GM12878 (cell line): ENCODE measurements around the gene GGACT. TPM values are rescaled to one million over a fixed set of nuclear protein-coding genes. Genes with fewer than 3 reads are reported as not detected.

Experiments
- ATAC-seq: fragments of 200-7000 bp; cut with Tn5 transposase; 3 replicates; pipeline ENCODE4 v1.9.1; 2020; ENCODE audit warnings: mild to moderate bottlenecking, moderate library complexity
- BruUV-seq: library from RNA; stranded (reverse); fragments of 400-500 nt; replicated peaks from 2 replicates; lab custom pipeline; 2021; lab: Mats Ljungman, UMichigan
- CTCF ChIA-PET: fragments of 300-600 bp; sonication (Branson Sonifier 250); formaldehyde crosslinking; extraction: SDS; loops from one replicate; lab custom pipeline; 2021; ENCODE audit warnings: inconsistent platforms; lab: Yijun Ruan, JAX
- POLR2A ChIA-PET: fragments of 350-600 bp; formaldehyde crosslinking; extraction: SDS; loops from one replicate; lab custom pipeline; 2021; ENCODE audit warnings: inconsistent platforms; lab: Charles Lee
- RAD21 ChIA-PET: fragments of 300-600 bp; sonication (Branson Sonifier 250); formaldehyde crosslinking; loops from one replicate; lab custom pipeline; 2023; ENCODE audit warnings: antibody characterized with exemption; ENCODE audit not compliant: unreplicated experiment; lab: Charles Lee
- SMC1A ChIA-PET: fragments of 300-600 bp; sonication (Branson Sonifier 250); formaldehyde crosslinking; loops from one replicate; lab custom pipeline; 2023; ENCODE audit not compliant: unreplicated experiment, uncharacterized antibody; lab: Charles Lee
- DNase-seq: peaks from one replicate; pipeline ENCODE4 v3.0.0-alpha.2; 2011; ENCODE audit warnings: low read depth, low spot score
- FAIRE-seq: peaks from 3 replicates; lab custom pipeline; 2011; peaks lifted over from hg19 to GRCh38; lab: Jason Lieb, UNC
- H2AFZ ChIP-seq: 2 replicates; pipeline ENCODE4 v1.6.0; 2011; ENCODE audit warnings: low read depth, low read length, control low read depth; ENCODE audit not compliant: control insufficient read depth
- H3K27ac ChIP-seq: 2 replicates; pipeline ENCODE4 v1.5.1; 2011; ENCODE audit warnings: control low read depth; ENCODE audit not compliant: control insufficient read depth, insufficient read depth
- H3K27me3 ChIP-seq, 2 experiments: replicated peaks in 1 of 2; 2 replicates each; pipeline versions ENCODE4 v1.6.0 to v1.6.1; 2011; ENCODE audit warnings: low read length in 1 of 2; ENCODE audit not compliant: control insufficient read depth in 2 of 2, insufficient read depth in 2 of 2
- H3K36me3 ChIP-seq, 2 experiments: 2 replicates each; pipeline ENCODE4 v1.5.1; 2011; ENCODE audit warnings: low read length in 1 of 2; ENCODE audit not compliant: control insufficient read depth in 2 of 2, insufficient read depth in 2 of 2
- H3K4me1 ChIP-seq: 2 replicates; pipeline ENCODE4 v1.6.1; 2011; ENCODE audit warnings: mild to moderate bottlenecking, low read length, moderate library complexity, mixed read lengths; ENCODE audit not compliant: control insufficient read depth, insufficient read depth
- H3K4me2 ChIP-seq: 2 replicates; pipeline ENCODE4 v1.6.0; 2011; ENCODE audit warnings: control low read depth; ENCODE audit not compliant: control insufficient read depth, insufficient read depth
- H3K4me3 ChIP-seq: fragments of 200-600 bp; sonication (generic); 2 replicates; pipeline ENCODE4 v1.5.1; 2016
- H3K79me2 ChIP-seq: 2 replicates; pipeline ENCODE4 v1.6.0; 2011; ENCODE audit warnings: low read length; ENCODE audit not compliant: control insufficient read depth, insufficient read depth
- H3K9ac ChIP-seq: 2 replicates; pipeline ENCODE4 v1.8.0; 2011; ENCODE audit warnings: low read length, control low read depth, mixed read lengths; ENCODE audit not compliant: control insufficient read depth, insufficient read depth
- H3K9me3 ChIP-seq: replicated peaks from 3 replicates; pipeline ENCODE4 v1.5.1; 2011; ENCODE audit warnings: mild to moderate bottlenecking, low read length; ENCODE audit not compliant: control insufficient read depth, insufficient read depth
- H4K20me1 ChIP-seq: 2 replicates; pipeline ENCODE4 v1.6.0; 2011; ENCODE audit not compliant: control insufficient read depth, insufficient read depth
- CBX5 ChIP-seq: sonication (generic); IDR thresholded peaks from 2 replicates; pipeline ENCODE4 v1.6.1; 2016; ENCODE audit warnings: low read depth, moderate library complexity, mild to moderate bottlenecking, inconsistent platforms
- E2F4 ChIP-seq: IDR thresholded peaks from 2 replicates; pipeline ENCODE4 v1.6.1; 2012; ENCODE audit warnings: low read depth, low read length, improper control_type of control experiment
- EGR1 ChIP-seq, 2 experiments: IDR thresholded peaks; 1 replicate in 1 of 2; 2 replicates in 1 of 2; pipeline ENCODE4 v1.6.1; 2011 to 2012; ENCODE audit warnings: low read depth in 2 of 2, low read length in 2 of 2, borderline replicate concordance in 1 of 2, mild to moderate bottlenecking in 1 of 2, moderate library complexity in 1 of 2
- FOS ChIP-seq: IDR thresholded peaks from 3 replicates; pipeline ENCODE4 v1.6.1; 2011; ENCODE audit warnings: borderline replicate concordance; ENCODE audit not compliant: insufficient read length; ENCODE audit errors: extremely low read depth
- LARP7 ChIP-seq: fragments of 450-650 bp; IDR thresholded peaks from 2 replicates; pipeline ENCODE4 v1.6.1; 2017; ENCODE audit warnings: mild to moderate bottlenecking
- MAX ChIP-seq: IDR thresholded peaks from 2 replicates; pipeline ENCODE4 v1.6.1; 2012; ENCODE audit warnings: low read depth, low read length, improper control_type of control experiment
- RB1 ChIP-seq: fragments of 450-650 bp; formaldehyde crosslinking; IDR thresholded peaks from 2 replicates; pipeline ENCODE4 v1.6.1; 2017; ENCODE audit warnings: mild to moderate bottlenecking, borderline replicate concordance
- TCF3 ChIP-seq: IDR thresholded peaks from 2 replicates; pipeline ENCODE4 v1.6.1; 2012; ENCODE audit warnings: low read depth, mild to moderate bottlenecking, low read length, borderline replicate concordance; ENCODE audit not compliant: insufficient read depth
- WGBS: methylation state at CpG from one replicate; pipeline ENCODE4 v1.1.6; 2016; ENCODE audit warnings: low lambda C conversion rate; ENCODE audit not compliant: insufficient replicate concordance, insufficient coverage; ENCODE audit errors: missing lambda C conversion rate; 5-methylcytosine and 5-hydroxymethylcytosine counted together
- in situ Hi-C: fragments of 300-500 bp; cut with MboI; formaldehyde crosslinking; loops from 9 replicates; pipeline ENCODE4 v1.14.3; 2018; ENCODE audit warnings: mixed read lengths
- intact Hi-C: fragments of 100-400 bp; cut with micrococcal nuclease; formaldehyde crosslinking; loops from one replicate; pipeline ENCODE4 v1.14.2; 2022; ENCODE audit not compliant: unreplicated experiment
- polyA plus RNA-seq, 11 experiments: library from polyadenylated mRNA; depleted of rRNA in 4 of 11; unstranded in 6 of 11; stranded (reverse) in 5 of 11; fragments of >200 nt; fragmentation: Nextera tagmentation in 4 of 11; fragmentation: Illumina TruSeq in 1 of 11; extraction: Ambion mirVana in 4 of 11; extraction: Trizol in 1 of 11; gene quantifications; 1 replicate in 1 of 11; 2 replicates in 10 of 11; pipeline versions ENCODE4 v1.2.1 to v1.2.3, GENCODE V29; 2011 to 2016; ENCODE audit warnings: inconsistent platforms in 2 of 11, missing spikeins in 2 of 11, low read depth in 1 of 11
- total RNA-seq, 4 experiments: library from RNA; depleted of rRNA in 3 of 4; stranded (reverse); fragments of >200 nt in 3 of 4; fragmentation: Illumina TruSeq in 1 of 4; extraction: Trizol in 1 of 4; gene quantifications; 2 replicates each; pipeline versions ENCODE4 v1.2.1 to v1.2.3, GENCODE V29; 2013 to 2021

GGACT gene
- total and polyA plus RNA-seq, 10 of the 15 experiments (the other 5 are each of a cell fraction or from before 2014, with no cell fraction given): 0.61 to 8.8 (median 4.2) TPM

DNA sequence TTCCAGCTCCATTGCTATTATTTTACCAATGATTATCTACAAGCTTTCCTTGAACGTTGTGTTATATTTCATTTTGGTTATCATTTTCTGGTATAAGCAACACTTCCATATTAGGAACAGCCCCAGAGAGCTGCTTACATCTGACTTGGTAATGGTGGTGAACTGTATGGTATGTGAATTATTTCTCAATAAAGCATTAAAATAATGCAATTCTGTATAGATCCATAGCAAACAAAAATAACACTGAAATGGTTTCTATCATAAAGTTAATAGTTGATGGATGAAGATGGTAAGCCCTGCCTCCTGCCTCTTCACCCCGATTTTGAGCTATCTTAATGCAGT, 27.5 kb downstream of the GGACT start:
- POLR2A ChIA-PET: no interaction called here
- DNase-seq: no peak
- Histone ChIP-seq H3K79me2 (no peaks in the 10 kb centered on the region), H3K4me2 (no peak overlapping the region), H3K4me1 (no peaks in the 10 kb centered on the region), H3K4me3 (no peak overlapping the region), H4K20me1 (no peaks in the 10 kb centered on the region), H3K27me3 (no peaks in the 10 kb centered on the region), H3K9ac (no peak overlapping the region), H3K27ac (no peak overlapping the region), H3K9me3 (no peaks in the 10 kb centered on the region), H2AFZ (no peak overlapping the region), H3K36me3 (no peaks in the 10 kb centered on the region)
- BruUV-seq: no TSS peak
- no peak for FAIRE-seq
- TF ChIP-seq MAX (no peak), EGR1 (IDR thresholded peaks at IDR 0.05; ENCODE audit: borderline replicate concordance in 1 of 2, low read depth in 2 of 2, low read length in 2 of 2) (no peak), LARP7 (no peak), FOS (no peak), CBX5 (no peak), TCF3 (no peak), RB1 (no peak), E2F4 (no peak)
- CTCF ChIA-PET: interaction anchor here (3.8 kb wide), 1 partner anchor 11 kb away, joined by 15 read pairs; no protein-coding TSS in a partner anchor
- in situ Hi-C loops: no loop called here
- RAD21 ChIA-PET: interaction anchor here (1.6 kb wide), 1 partner anchor 12 kb away, joined by 4 read pairs; no protein-coding TSS in a partner anchor
- 54% methylated on average over 2 of the region's 2 CpGs for WGBS
- no peak for ATAC-seq
- intact Hi-C loops: no loop called here
- SMC1A ChIA-PET: interaction anchor here (0.7 kb wide), 1 partner anchor 1494 kb away, joined by 3 read pairs; no protein-coding TSS in a partner anchor
